ENCODE results near the gene GRM5. TPM values are rescaled to one million over a fixed set of nuclear protein-coding genes. Genes with fewer than 3 reads are reported as not detected.

GRM5 gene
- total and polyA plus RNA-seq, 2 donors from 2014 or later: 0.06 to 0.63 TPM

DNA sequence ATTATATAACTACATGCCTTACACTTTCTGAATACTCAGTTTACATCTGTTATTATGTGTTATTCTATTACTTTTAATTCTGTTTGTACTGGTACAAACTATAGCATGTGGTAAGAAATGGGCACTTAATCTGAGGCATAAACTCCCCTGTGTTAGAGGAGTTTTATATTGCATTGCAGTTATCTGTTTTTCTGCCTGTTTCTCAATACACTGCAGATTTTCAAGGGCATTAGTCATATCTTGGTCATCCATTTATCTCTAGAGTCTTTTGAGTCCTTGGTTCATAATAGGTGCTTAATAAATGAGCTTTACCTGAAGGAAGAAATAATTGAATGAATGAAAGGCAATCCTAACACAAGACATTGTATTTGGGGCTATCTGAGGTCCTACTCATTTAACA is 545.4 kb downstream of the GRM5 start:
- TF ChIP-seq CTCF (IDR thresholded peaks at IDR 0.05; ENCODE audit: borderline replicate concordance, extremely low read depth, insufficient read depth): no peak
- FAIRE-seq (no peak), DNase-seq (no peak)
- Histone ChIP-seq H3K9me3 (ENCODE audit: control insufficient read depth in 2 of 3, insufficient read depth in 1 of 3, low read length in 3 of 3) (no peaks in the 10 kb centered on the region), H3K4me3 (ENCODE audit: low read length in 3 of 3) (no peak overlapping the region), H3K27ac (ENCODE audit: low read depth in 2 of 2, low read length in 2 of 2) (no peak overlapping the region), H3K4me1 (ENCODE audit: control insufficient read depth in 2 of 3, insufficient read depth in 2 of 3, low read depth in 1 of 3, low read length in 3 of 3) (no peaks in the 10 kb centered on the region), H3K36me3 (ENCODE audit: control insufficient read depth in 2 of 3, insufficient read depth in 3 of 3, low read length in 3 of 3) (no peaks in the 10 kb centered on the region), H3K9ac (ENCODE audit: low read length in 3 of 3) (no peak overlapping the region), H3K27me3 (ENCODE audit: control insufficient read depth, insufficient read depth, low read length) (no peaks in the 10 kb centered on the region)
- intact Hi-C loops (cut with DNase I): no loop called here

DNA sequence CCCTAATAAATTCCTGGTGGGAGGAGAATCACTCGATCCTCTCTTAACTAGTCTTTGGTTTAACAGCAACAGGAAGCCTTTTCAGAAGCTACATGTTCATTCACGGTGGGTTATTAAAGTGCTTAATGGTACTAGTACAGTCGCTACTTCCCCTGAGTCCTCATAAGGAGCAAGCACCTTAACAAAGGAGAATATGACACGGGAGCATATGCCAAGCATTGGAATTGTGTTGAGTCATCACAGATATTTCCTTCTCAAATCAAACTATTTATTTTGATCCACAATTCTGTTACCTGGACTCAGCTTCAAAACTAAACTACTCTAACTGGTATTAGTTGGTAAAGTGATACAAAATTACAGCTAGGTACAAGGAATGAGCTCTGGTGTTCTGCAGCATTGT is 550.8 kb downstream of the GRM5 start:
- no peak overlapping the region for H3K4me3 ChIP-seq (ENCODE audit: low read length in 3 of 3)
- no peaks in the 10 kb centered on the region for H3K27me3 ChIP-seq (ENCODE audit: control insufficient read depth, insufficient read depth, low read length)
- no peak for FAIRE-seq
- no peak overlapping the region for H3K9ac ChIP-seq (ENCODE audit: low read length in 3 of 3)
- intact Hi-C loops (cut with DNase I): no loop called here
- H3K4me1 ChIP-seq (ENCODE audit: control insufficient read depth in 2 of 3, insufficient read depth in 2 of 3, low read depth in 1 of 3, low read length in 3 of 3): no peaks in the 10 kb centered on the region
- H3K36me3 ChIP-seq (ENCODE audit: control insufficient read depth in 2 of 3, insufficient read depth in 3 of 3, low read length in 3 of 3): no peaks in the 10 kb centered on the region
- no peak overlapping the region for H3K27ac ChIP-seq (ENCODE audit: low read depth in 2 of 2, low read length in 2 of 2)
- DNase-seq: no peak
- no peaks in the 10 kb centered on the region for H3K9me3 ChIP-seq (ENCODE audit: control insufficient read depth in 2 of 3, insufficient read depth in 1 of 3, low read length in 3 of 3)
- no peak for TF ChIP-seq CTCF (IDR thresholded peaks at IDR 0.05; ENCODE audit: borderline replicate concordance, extremely low read depth, insufficient read depth)

- no peak for DNase-seq
- no peak overlapping the region for H3K9ac ChIP-seq (ENCODE audit: low read length in 3 of 3)
- H3K27ac ChIP-seq (ENCODE audit: low read depth in 2 of 2, low read length in 2 of 2): no peak overlapping the region
- no peak for TF ChIP-seq CTCF (IDR thresholded peaks at IDR 0.05; ENCODE audit: borderline replicate concordance, extremely low read depth, insufficient read depth)
- intact Hi-C loops (cut with DNase I): no loop called here
- no peaks in the 10 kb centered on the region for H3K9me3 ChIP-seq (ENCODE audit: control insufficient read depth in 2 of 3, insufficient read depth in 1 of 3, low read length in 3 of 3)
- H3K36me3 ChIP-seq (ENCODE audit: control insufficient read depth in 2 of 3, insufficient read depth in 3 of 3, low read length in 3 of 3): no peaks in the 10 kb centered on the region
- peaks cover 0 to 7% (median 0%) of the 10 kb centered on the region in 3 donors for H3K4me1 ChIP-seq (ENCODE audit: control insufficient read depth in 2 of 3, insufficient read depth in 2 of 3, low read depth in 1 of 3, low read length in 3 of 3)
- no peak overlapping the region for H3K4me3 ChIP-seq (ENCODE audit: low read length in 3 of 3)
- no peaks in the 10 kb centered on the region for H3K27me3 ChIP-seq (ENCODE audit: control insufficient read depth, insufficient read depth, low read length)
- FAIRE-seq: no peak
Observed at GRCh38 chr11:88511006-88511405, 554.8 kb downstream of the GRM5 start.

Measured in kidney (tissue), 14 donors.